Activated CD8-positive, alpha-beta T cell treated with anti-CD3 and anti-CD28 coated beads for 36 hours (primary cell): ENCODE data around the gene SP100. TPM values are rescaled to one million over a fixed set of nuclear protein-coding genes. Genes with fewer than 3 reads are reported as not detected.

Source experiments
- ATAC-seq: fragments of 200-7000 bp; cut with Tn5 transposase; one replicate; pipeline ENCODE4 v1.10.0; 2021; ENCODE audit warnings: mild to moderate bottlenecking, moderate library complexity
- CTCF ChIA-PET: fragments of 350-600 bp; sonication (Branson Sonifier 250); formaldehyde crosslinking; loops from one replicate; lab custom pipeline; 2021; ENCODE audit warnings: antibody characterized with exemption; lab: Charles Lee
- POLR2A ChIA-PET: fragments of 350-600 bp; sonication (Branson Sonifier 250); formaldehyde crosslinking; loops from one replicate; lab custom pipeline; 2021; ENCODE audit warnings: antibody characterized with exemption; lab: Charles Lee
- DNase-seq: peaks from one replicate; pipeline ENCODE4 v3.0.0-alpha.2; 2020
- H3K27ac Mint-ChIP-seq: one replicate; pipeline ENCODE4 v1.8.0; 2021; ENCODE audit warnings: mild to moderate bottlenecking, mixed read lengths
- H3K27me3 Mint-ChIP-seq: one replicate; pipeline ENCODE4 v1.8.0; 2021; ENCODE audit warnings: mixed read lengths
- H3K36me3 Mint-ChIP-seq: one replicate; pipeline ENCODE4 v1.8.0; 2021; ENCODE audit warnings: low read depth, mixed read lengths
- H3K4me1 Mint-ChIP-seq: one replicate; pipeline ENCODE4 v1.8.0; 2021; ENCODE audit warnings: low read depth, mixed read lengths
- H3K4me3 Mint-ChIP-seq: one replicate; pipeline ENCODE4 v1.8.0; 2021; ENCODE audit warnings: mild to moderate bottlenecking, moderate library complexity, mixed read lengths
- H3K9me3 Mint-ChIP-seq: one replicate; pipeline ENCODE4 v1.8.0; 2021; ENCODE audit warnings: mixed read lengths
- CTCF ChIP-seq: fragments of 200-600 bp; IDR thresholded peaks from one replicate; pipeline ENCODE4 v1.8.0; 2022; ENCODE audit warnings: antibody characterized with exemption, mild to moderate bottlenecking
- intact Hi-C: fragments of 100-400 bp; cut with micrococcal nuclease; formaldehyde crosslinking; loops from one replicate; pipeline ENCODE4 v1.10.0; 2022
- total RNA-seq, 2 experiments: library from RNA; stranded (reverse); gene quantifications; one replicate each; pipeline ENCODE4 v1.2.3, GENCODE V29; 2021

The SP100 gene
- total RNA-seq, 2 experiments from 2014 or later, result 108 TPM

DNA sequence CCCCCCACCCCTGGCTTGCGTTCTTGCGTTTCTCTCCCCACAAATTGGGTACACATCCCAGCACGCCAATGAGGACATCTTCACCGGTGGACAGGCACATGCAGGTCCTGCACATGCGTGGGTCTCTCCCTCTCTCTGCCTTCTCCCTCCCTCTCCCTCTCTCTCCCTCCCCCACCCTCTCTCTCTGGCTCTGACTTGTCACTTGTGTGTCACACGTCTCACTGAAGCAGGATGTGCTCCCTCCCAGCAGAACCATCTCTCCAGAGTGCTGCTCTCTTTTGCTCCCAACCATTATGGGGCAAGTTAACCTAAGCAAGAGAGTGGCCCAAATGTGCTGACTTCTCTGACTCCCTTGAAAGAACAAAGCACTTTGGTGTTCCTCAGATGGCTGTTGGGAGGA lies 175.8 kb downstream of the SP100 start:
- CTCF ChIA-PET, result no interaction called here
- Mint-ChIP-seq H3K36me3 (peaks cover 9% of the 10 kb centered on the region), H3K27me3 (no peaks in the 10 kb centered on the region), H3K27ac (peak overlapping the region; percentile 12), H3K4me1 (peaks cover 50% of the 10 kb centered on the region), H3K4me3 (no peak overlapping the region), H3K9me3 (peaks cover 9% of the 10 kb centered on the region)
- ATAC-seq (peak; percentile 71), DNase-seq (peak; percentile 32)
- POLR2A ChIA-PET, result no interaction called here
- TF ChIP-seq CTCF, result no peak
- intact Hi-C loops, result no loop called here

- DNase-seq, result peak; percentile 29
- POLR2A ChIA-PET, result no interaction called here
- CTCF ChIA-PET, result no interaction called here
- Mint-ChIP-seq H3K27me3 (no peaks in the 10 kb centered on the region), H3K4me1 (peaks cover 53% of the 10 kb centered on the region), H3K27ac (peak overlapping the region; percentile 45), H3K36me3 (peaks cover 7% of the 10 kb centered on the region), H3K4me3 (no peak overlapping the region), H3K9me3 (peaks cover 9% of the 10 kb centered on the region)
- intact Hi-C loops, result no loop called here
- ATAC-seq, result peak; percentile 37
- no peak for TF ChIP-seq CTCF
Measured at GRCh38 chr2:230592775-230593174, 176.8 kb downstream of the SP100 start.

Other genes with a start within 250 kb of the SP100 start
- gene SP110, start 196.2 kb upstream of the SP100 start, total RNA-seq, result 10 to 100 TPM; 67.0 to 69.4 TPM
- 10 to 100 TPM; 78.1 to 78.3 TPM for gene SP140, start 190.5 kb upstream of the SP100 start, total RNA-seq
- gene SP140L, start 89.0 kb upstream of the SP100 start, total RNA-seq, result 10 to 100 TPM; 43.7 to 43.8 TPM